Spleen (tissue), 7 donors: ENCODE data around the gene PSMG1.

Experiments
- CTCF ChIP-seq, 11 experiments: fragments of 200-600 bp in 7 of 11; fragments of 450-650 bp in 4 of 11; sonication (generic) in 4 of 11; IDR thresholded peaks in 8 of 11; conservative IDR thresholded peaks in 3 of 11; 1 replicate in 7 of 11; 2 replicates in 4 of 11; pipeline versions ENCODE4 v1.4.0 to v1.8.0; 2016 to 2021; ENCODE audit warnings: antibody characterized with exemption in 11 of 11, inconsistent platforms in 4 of 11, mild to moderate bottlenecking in 1 of 11
- POLR2A ChIP-seq, 3 donors: fragments of 450-650 bp; IDR thresholded peaks; one replicate each; pipeline ENCODE4 v1.5.1; 2017; ENCODE audit warnings: antibody characterized with exemption in 3 of 3, mild to moderate bottlenecking in 1 of 3
- POLR2AphosphoS5 ChIP-seq, 3 donors: sonication (generic); formaldehyde crosslinking; IDR thresholded peaks; one replicate each; pipeline ENCODE4 v1.5.1; 2017; ENCODE audit warnings: antibody characterized with exemption in 3 of 3
- donor health status: DM: no; HTN: no; CAD: no; lungs with moderate emphysema.
- donor health status: DM: no; HTN: no; CAD: no.
- donor health status: DM: no; HTN: no; CAD: no.

GRCh38 chr21:39189857-39190604, 6.8 kb upstream of the PSMG1 start:
- TF ChIP-seq CTCF (IDR thresholded peaks at IDR 0.05 in 8 of 11, conservative IDR thresholded peaks at IDR 0.05 in 3 of 11) = no peak
- no peak for TF ChIP-seq POLR2AphosphoS5 (IDR thresholded peaks at IDR 0.05)
- no peak for TF ChIP-seq POLR2A (IDR thresholded peaks at IDR 0.05)
